ENCODE measurements around the gene TSHZ2.

TSHZ2 gene

GRCh38 chr20:53077373-53078205, 105.4 kb downstream of the TSHZ2 start:
- no peak overlapping the region for H3K9ac ChIP-seq

GRCh38 chr20:53078761-53079160, 106.6 kb downstream of the TSHZ2 start:
- H3K79me2 ChIP-seq (ENCODE audit: insufficient read depth, low read depth): no peaks in the 10 kb centered on the region
- no peaks in the 10 kb centered on the region for H3K27me3 ChIP-seq (ENCODE audit: insufficient read depth, low read depth)
- no peak for TF ChIP-seq CTCF (conservative IDR thresholded peaks at IDR 0.05; ENCODE audit: low read depth, low read length)
- no peak overlapping the region for H3K9ac ChIP-seq
- no peak overlapping the region for H3K4me2 ChIP-seq
- no peak overlapping the region for H3K27ac ChIP-seq
- H3K4me1 ChIP-seq (ENCODE audit: low read depth, poor library complexity, severe bottlenecking): no peaks in the 10 kb centered on the region
- no peaks in the 10 kb centered on the region for H3K36me3 ChIP-seq (ENCODE audit: insufficient read depth)
- no peak overlapping the region for H3K4me3 ChIP-seq (IDR thresholded peaks at IDR 0.05; ENCODE audit: insufficient read depth, low read depth, low read length)
- no peaks in the 10 kb centered on the region for H4K20me1 ChIP-seq (ENCODE audit: insufficient read depth)
- no peak overlapping the region for H2AFZ ChIP-seq (ENCODE audit: low read depth)

More at GRCh38 chr20:53077373-53078205, 105.4 kb downstream of the TSHZ2 start:
- Histone ChIP-seq H3K4me3 (IDR thresholded peaks at IDR 0.05; ENCODE audit: insufficient read depth, low read depth, low read length) (no peak overlapping the region), H3K36me3 (ENCODE audit: insufficient read depth) (no peaks in the 10 kb centered on the region), H3K27ac (no peak overlapping the region), H3K79me2 (ENCODE audit: insufficient read depth, low read depth) (no peaks in the 10 kb centered on the region), H2AFZ (ENCODE audit: low read depth) (no peak overlapping the region), H3K4me1 (ENCODE audit: low read depth, poor library complexity, severe bottlenecking) (no peaks in the 10 kb centered on the region), H4K20me1 (ENCODE audit: insufficient read depth) (no peaks in the 10 kb centered on the region), H3K4me2 (no peak overlapping the region), H3K27me3 (ENCODE audit: insufficient read depth, low read depth) (no peaks in the 10 kb centered on the region)
- no peak for TF ChIP-seq CTCF (conservative IDR thresholded peaks at IDR 0.05; ENCODE audit: low read depth, low read length)

GRCh38 chr20:53079261-53079691, 107.1 kb downstream of the TSHZ2 start:
- no peaks in the 10 kb centered on the region for H3K4me1 ChIP-seq (ENCODE audit: low read depth, poor library complexity, severe bottlenecking)
- no peak overlapping the region for H3K27ac ChIP-seq
- H3K9ac ChIP-seq: no peak overlapping the region
- no peaks in the 10 kb centered on the region for H4K20me1 ChIP-seq (ENCODE audit: insufficient read depth)
- no peak overlapping the region for H2AFZ ChIP-seq (ENCODE audit: low read depth)
- no peak overlapping the region for H3K4me3 ChIP-seq (IDR thresholded peaks at IDR 0.05; ENCODE audit: insufficient read depth, low read depth, low read length)
- no peak for TF ChIP-seq CTCF (conservative IDR thresholded peaks at IDR 0.05; ENCODE audit: low read depth, low read length)
- no peaks in the 10 kb centered on the region for H3K36me3 ChIP-seq (ENCODE audit: insufficient read depth)
- H3K79me2 ChIP-seq (ENCODE audit: insufficient read depth, low read depth): no peaks in the 10 kb centered on the region
- no peaks in the 10 kb centered on the region for H3K27me3 ChIP-seq (ENCODE audit: insufficient read depth, low read depth)
- H3K4me2 ChIP-seq: no peak overlapping the region

GRCh38 chr20:53079828-53080686, 107.9 kb downstream of the TSHZ2 start:
- TF ChIP-seq CTCF (conservative IDR thresholded peaks at IDR 0.05; ENCODE audit: low read depth, low read length): no peak
- H2AFZ ChIP-seq (ENCODE audit: low read depth): no peak overlapping the region
- H3K9ac ChIP-seq: no peak overlapping the region
- H3K4me3 ChIP-seq (IDR thresholded peaks at IDR 0.05; ENCODE audit: insufficient read depth, low read depth, low read length): no peak overlapping the region
- no peaks in the 10 kb centered on the region for H3K27me3 ChIP-seq (ENCODE audit: insufficient read depth, low read depth)
- no peaks in the 10 kb centered on the region for H3K4me1 ChIP-seq (ENCODE audit: low read depth, poor library complexity, severe bottlenecking)
- H3K79me2 ChIP-seq (ENCODE audit: insufficient read depth, low read depth): no peaks in the 10 kb centered on the region
- H3K4me2 ChIP-seq: no peak overlapping the region
- H3K27ac ChIP-seq: no peak overlapping the region
- no peaks in the 10 kb centered on the region for H4K20me1 ChIP-seq (ENCODE audit: insufficient read depth)
- H3K36me3 ChIP-seq (ENCODE audit: insufficient read depth): no peaks in the 10 kb centered on the region
